SU-DHL-6 (cell line): ENCODE data around the gene CCL17.
"Not testable (repeated sequence)": the region's sequence is repeated elsewhere in the genome, so short reads cannot be mapped to it uniquely, and the experiment has no call there.

Source experiments
- H2AFZ ChIP-seq: fragments of 200-600 bp; sonication (generic); 2 replicates; pipeline ENCODE4 v1.6.1; 2014; ENCODE audit warnings: low read depth, mild to moderate bottlenecking, moderate library complexity, mixed read lengths, antibody characterized with exemption, low read length; ENCODE audit not compliant: severe bottlenecking
- H3F3A ChIP-seq: fragments of 200-600 bp; shearing (Covaris generic); 2 replicates; pipeline ENCODE4 v1.6.0; 2016; ENCODE audit warnings: antibody characterized with exemption, mild to moderate bottlenecking; ENCODE audit not compliant: insufficient read depth
- H3K27ac ChIP-seq: fragments of 200-600 bp; sonication (generic); 2 replicates; pipeline ENCODE4 v1.5.1; 2016; ENCODE audit warnings: low read depth, mild to moderate bottlenecking, low read length, moderate library complexity, mixed read lengths
- H3K27me3 ChIP-seq: fragments of 200-600 bp; sonication (generic), shearing (Covaris generic); 2 replicates; pipeline ENCODE4 v1.6.0; 2014; ENCODE audit warnings: mild to moderate bottlenecking, low read length
- H3K36me3 ChIP-seq: fragments of 200-600 bp; sonication (generic); 2 replicates; pipeline ENCODE4 v1.6.1; 2014; ENCODE audit warnings: mild to moderate bottlenecking, low read length, mixed read lengths
- H3K4me2 ChIP-seq: fragments of 300-600, 200-600 bp; shearing (Covaris generic), sonication (generic); 2 replicates; pipeline ENCODE4 v1.6.0; 2014; ENCODE audit warnings: low read length, low read depth, mild to moderate bottlenecking; ENCODE audit not compliant: poor library complexity, severe bottlenecking
- H3K4me3 ChIP-seq: fragments of 200-600 bp; sonication (generic); 2 replicates; pipeline ENCODE4 v1.5.1; 2014; ENCODE audit warnings: antibody characterized with exemption, low read length, mild to moderate bottlenecking, mixed read lengths; ENCODE audit not compliant: insufficient read depth, poor library complexity, severe bottlenecking
- H3K79me2 ChIP-seq: fragments of 200-600 bp; sonication (generic); 2 replicates; pipeline ENCODE4 v1.6.1; 2014; ENCODE audit warnings: mild to moderate bottlenecking, low read length, moderate library complexity; ENCODE audit not compliant: insufficient read depth
- H3K9ac ChIP-seq: fragments of 200-600 bp; sonication (generic); 2 replicates; pipeline ENCODE4 v1.7.0; 2014; ENCODE audit warnings: mild to moderate bottlenecking, low read length
- H3K9me2 ChIP-seq: fragments of 200-600 bp; sonication (generic); replicated peaks from 2 replicates; pipeline ENCODE4 v1.6.1; 2014; ENCODE audit warnings: low read length; ENCODE audit not compliant: insufficient read depth
- H3K9me3 ChIP-seq: fragments of 200-600 bp; sonication (generic); 2 replicates; pipeline ENCODE4 v1.6.1; 2014; ENCODE audit warnings: low read length, mixed read lengths; ENCODE audit not compliant: insufficient read depth
- H4K20me1 ChIP-seq: fragments of 200-600 bp; sonication (generic); 2 replicates; pipeline ENCODE4 v1.6.1; 2014; ENCODE audit warnings: low read depth, mild to moderate bottlenecking, antibody characterized with exemption, low read length, moderate library complexity, mixed read lengths
- EZH2phosphoT487 ChIP-seq: fragments of 200-600 bp; sonication (generic), shearing (Covaris generic); conservative IDR thresholded peaks from 2 replicates; pipeline ENCODE4 v1.6.1; 2018; ENCODE audit warnings: mild to moderate bottlenecking, antibody characterized with exemption, low read length, moderate library complexity, mixed read lengths
- TF ChIP-seq, protein P1 (sequence below): fragments of 200-600 bp; sonication (generic); IDR thresholded peaks from one replicate; pipeline ENCODE4 v1.5.1; 2017; ENCODE audit warnings: antibody characterized with exemption, mild to moderate bottlenecking, low read length, moderate library complexity; ENCODE audit not compliant: insufficient read depth, poor library complexity, severe bottlenecking

The CCL17 gene

DNA sequence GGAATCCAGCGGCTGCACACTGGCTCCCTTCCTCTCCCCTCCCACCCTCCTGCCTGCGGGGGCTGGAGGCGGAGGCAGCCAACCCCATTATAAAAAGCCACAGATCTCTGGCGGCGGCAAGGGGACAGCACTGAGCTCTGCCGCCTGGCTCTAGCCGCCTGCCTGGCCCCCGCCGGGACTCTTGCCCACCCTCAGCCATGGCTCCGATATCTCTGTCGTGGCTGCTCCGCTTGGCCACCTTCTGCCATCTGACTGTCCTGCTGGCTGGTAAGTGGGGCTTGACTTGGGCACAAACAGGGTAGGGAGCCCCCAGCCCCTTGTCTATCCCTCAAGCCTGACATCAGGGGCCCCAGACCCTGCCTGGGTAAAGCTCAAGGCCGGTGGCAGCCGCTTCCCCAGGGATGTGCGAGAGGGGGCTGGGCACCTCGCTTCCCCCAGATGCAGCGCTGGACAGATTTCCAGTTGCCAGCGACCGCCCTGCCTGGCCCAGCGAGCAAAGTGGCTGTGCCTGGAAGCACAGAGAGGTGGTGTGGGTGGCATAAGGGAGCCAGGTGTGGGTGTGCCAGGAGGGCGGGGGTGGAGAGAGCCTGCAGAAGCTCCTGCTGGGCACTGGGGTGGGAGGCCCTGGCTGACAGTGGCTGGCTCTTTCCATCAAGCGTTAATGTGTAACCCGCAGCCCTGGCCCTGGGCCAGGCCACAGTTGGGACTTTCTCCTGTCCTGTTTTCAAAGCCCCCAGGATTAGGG is 32.0 kb upstream of the CCL17 start, which contains the start of gene CX3CL1:
TSS of gene CX3CL1 (plus strand) at position 119 of the 745 bp plus-strand sequence. CDS start at position 198, 79 bp downstream.
- Histone ChIP-seq H3K27ac (no peak within 1 kb of the TSS), H3K36me3 (no peaks in the 10 kb centered on the region), H3K4me2 (no peak within 1 kb of the TSS), H3K9ac (no peak within 1 kb of the TSS), H2AFZ (no peak within 1 kb of the TSS), H3K9me3 (no peaks in the 10 kb centered on the region), H3F3A (no peaks in the 10 kb centered on the region), H4K20me1 (no peaks in the 10 kb centered on the region), H3K79me2 (no peaks in the 10 kb centered on the region), H3K27me3 (no peaks in the 10 kb centered on the region), H3K9me2 (no peaks in the 10 kb centered on the region), H3K4me3 (no peak within 1 kb of the TSS)
- TF ChIP-seq EZH2phosphoT487 = no peak
- TF ChIP-seq, protein P1, sequence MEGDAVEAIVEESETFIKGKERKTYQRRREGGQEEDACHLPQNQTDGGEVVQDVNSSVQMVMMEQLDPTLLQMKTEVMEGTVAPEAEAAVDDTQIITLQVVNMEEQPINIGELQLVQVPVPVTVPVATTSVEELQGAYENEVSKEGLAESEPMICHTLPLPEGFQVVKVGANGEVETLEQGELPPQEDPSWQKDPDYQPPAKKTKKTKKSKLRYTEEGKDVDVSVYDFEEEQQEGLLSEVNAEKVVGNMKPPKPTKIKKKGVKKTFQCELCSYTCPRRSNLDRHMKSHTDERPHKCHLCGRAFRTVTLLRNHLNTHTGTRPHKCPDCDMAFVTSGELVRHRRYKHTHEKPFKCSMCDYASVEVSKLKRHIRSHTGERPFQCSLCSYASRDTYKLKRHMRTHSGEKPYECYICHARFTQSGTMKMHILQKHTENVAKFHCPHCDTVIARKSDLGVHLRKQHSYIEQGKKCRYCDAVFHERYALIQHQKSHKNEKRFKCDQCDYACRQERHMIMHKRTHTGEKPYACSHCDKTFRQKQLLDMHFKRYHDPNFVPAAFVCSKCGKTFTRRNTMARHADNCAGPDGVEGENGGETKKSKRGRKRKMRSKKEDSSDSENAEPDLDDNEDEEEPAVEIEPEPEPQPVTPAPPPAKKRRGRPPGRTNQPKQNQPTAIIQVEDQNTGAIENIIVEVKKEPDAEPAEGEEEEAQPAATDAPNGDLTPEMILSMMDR = no peak

DNA sequence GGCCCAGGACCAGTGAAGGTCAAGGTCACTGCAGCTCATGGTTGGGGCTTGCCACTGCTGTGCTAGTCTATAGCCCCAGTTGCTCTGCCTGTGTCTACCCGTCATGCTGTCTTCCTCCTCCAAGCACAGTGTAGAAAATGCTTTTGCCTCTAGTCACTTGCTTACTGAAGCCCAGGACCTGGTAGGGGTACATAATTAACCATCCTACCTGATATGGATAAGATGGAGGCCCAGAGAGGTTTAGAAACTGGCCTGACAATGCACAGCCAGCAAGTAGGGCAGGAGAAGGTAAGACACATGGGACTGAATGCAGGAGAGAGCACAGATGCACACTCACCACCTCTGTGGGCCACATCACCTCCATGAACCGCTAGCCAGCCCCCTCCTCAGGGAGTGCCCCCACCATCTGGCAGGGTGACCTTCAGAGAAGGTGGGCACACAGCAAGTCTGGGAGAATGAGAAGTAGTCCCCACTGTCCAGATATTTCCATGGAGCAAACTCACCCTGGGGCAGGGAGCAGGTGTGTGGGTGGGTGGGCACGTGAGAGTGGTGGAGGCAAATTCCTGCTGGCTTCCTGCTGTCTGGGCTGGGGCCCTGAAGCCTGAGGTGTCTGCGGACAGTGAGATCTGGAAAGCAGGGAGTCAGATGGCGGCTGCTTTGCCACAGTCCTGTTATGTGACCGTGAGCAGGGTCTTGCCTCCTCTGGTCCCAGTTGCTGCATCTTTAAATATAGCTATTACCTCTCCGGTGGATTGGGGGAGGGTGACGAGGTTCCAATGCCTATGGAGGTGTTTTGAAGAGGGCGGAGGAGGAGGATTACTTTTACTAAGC is 31.2 kb upstream of the CCL17 start:
- H3K4me3 ChIP-seq = no peak overlapping the region

DNA sequence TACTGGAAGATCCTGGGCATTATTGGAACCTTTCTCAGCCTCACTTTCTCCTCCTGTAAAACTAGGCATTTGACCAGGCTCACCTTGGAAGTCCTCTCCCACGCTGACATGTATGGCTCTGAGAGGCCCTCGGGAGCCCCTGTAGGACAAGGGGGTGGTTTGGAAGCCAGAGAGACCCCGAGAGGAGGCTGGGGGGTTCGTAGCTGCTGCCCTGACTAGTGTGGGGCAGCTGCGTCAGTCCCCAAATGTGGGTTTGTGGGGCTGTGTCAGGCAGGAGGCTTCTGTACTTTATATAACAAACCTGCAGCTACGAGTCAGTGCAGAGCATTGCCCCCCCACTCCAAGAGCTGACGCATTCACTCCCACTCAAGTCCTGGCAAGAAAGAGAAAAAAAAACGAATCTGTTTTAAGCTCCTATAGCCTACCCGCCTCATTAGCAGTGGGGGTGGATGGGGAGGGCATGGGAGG is 30.5 kb upstream of the CCL17 start:
- Histone ChIP-seq H3K9me2 (no peaks in the 10 kb centered on the region), H3K9ac (no peak overlapping the region), H3K27me3 (no peaks in the 10 kb centered on the region), H2AFZ (no peak overlapping the region), H4K20me1 (no peaks in the 10 kb centered on the region), H3F3A (no peaks in the 10 kb centered on the region), H3K9me3 (no peaks in the 10 kb centered on the region), H3K79me2 (no peaks in the 10 kb centered on the region), H3K27ac (no peak overlapping the region), H3K4me2 (no peak overlapping the region), H3K4me3 (no peak overlapping the region), H3K36me3 (no peaks in the 10 kb centered on the region)
- TF ChIP-seq, protein P1 = no peak
- no peak for TF ChIP-seq EZH2phosphoT487

More for the DNA sequence above, 31.2 kb upstream of the CCL17 start:
- H2AFZ ChIP-seq = no peak overlapping the region
- TF ChIP-seq, protein P1 = no peak
- no peak for TF ChIP-seq EZH2phosphoT487
- H3K9ac ChIP-seq = no peak overlapping the region
- no peaks in the 10 kb centered on the region for H3K79me2 ChIP-seq
- no peaks in the 10 kb centered on the region for H3K27me3 ChIP-seq
- H3K4me2 ChIP-seq = no peak overlapping the region
- no peaks in the 10 kb centered on the region for H4K20me1 ChIP-seq
- H3K9me3 ChIP-seq = no peaks in the 10 kb centered on the region
- H3K36me3 ChIP-seq = no peaks in the 10 kb centered on the region
- H3K27ac ChIP-seq = no peak overlapping the region
- no peaks in the 10 kb centered on the region for H3F3A ChIP-seq
- no peaks in the 10 kb centered on the region for H3K9me2 ChIP-seq

DNA sequence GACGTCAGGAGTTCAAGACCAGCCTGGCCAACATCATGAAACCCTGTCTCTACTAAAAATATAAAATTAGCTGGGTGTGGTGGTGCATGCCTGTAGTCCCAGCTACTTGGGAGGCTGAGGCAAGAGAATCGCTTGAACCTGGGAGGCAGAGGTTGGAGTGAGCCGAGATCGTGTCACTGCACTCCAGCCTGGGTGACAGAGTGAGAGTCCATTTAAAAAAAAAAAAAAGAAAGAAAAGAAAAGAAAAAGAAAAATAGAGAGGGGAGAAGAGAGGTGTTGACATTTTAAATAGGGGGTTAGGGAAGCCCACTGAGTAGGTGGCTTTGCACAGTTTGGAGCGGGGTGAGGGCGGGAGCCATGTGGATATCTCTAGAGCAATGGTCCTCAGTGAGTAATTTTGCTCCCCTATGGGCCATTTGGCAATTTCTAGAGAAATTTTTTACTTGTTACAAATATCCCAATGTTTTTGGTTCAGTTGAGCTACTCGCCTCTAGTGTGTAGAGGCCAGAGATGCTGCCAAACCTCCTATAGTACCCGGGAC is 29.6 kb upstream of the CCL17 start:
- not testable (repeated sequence) for H2AFZ ChIP-seq, H3K9me3 ChIP-seq, H4K20me1 ChIP-seq, H3K79me2 ChIP-seq, H3K9me2 ChIP-seq, H3K27me3 ChIP-seq, H3F3A ChIP-seq, H3K4me2 ChIP-seq, H3K4me3 ChIP-seq, H3K36me3 ChIP-seq, H3K27ac ChIP-seq, H3K9ac ChIP-seq
